ENCODE data around the gene TMEM63C.

Gene TMEM63C

GRCh38 chr14:77200406-77200985, 18.9 kb downstream of the TMEM63C start:
- DNase-seq, result no peak

GRCh38 chr14:77201696-77202095, 20.1 kb downstream of the TMEM63C start:
- no peak for DNase-seq

- no peak for DNase-seq
Observed at GRCh38 chr14:77203611-77204458, 22.2 kb downstream of the TMEM63C start.

GRCh38 chr14:77204459-77204771, 22.8 kb downstream of the TMEM63C start:
- DNase-seq, result no peak

GRCh38 chr14:77204907-77205306, 23.3 kb downstream of the TMEM63C start:
- no peak for DNase-seq

- no peak for DNase-seq
Observed at GRCh38 chr14:77205566-77205965, 24.0 kb downstream of the TMEM63C start.

- no peak for DNase-seq
Observed at GRCh38 chr14:77206261-77206824, 24.7 kb downstream of the TMEM63C start.

GRCh38 chr14:77206877-77207389, 25.3 kb downstream of the TMEM63C start:
- DNase-seq, result no peak

GRCh38 chr14:77208291-77208978, 26.8 kb downstream of the TMEM63C start:
- peak; percentile 55 for DNase-seq

- DNase-seq, result no peak
Observed at GRCh38 chr14:77208979-77209318, 27.4 kb downstream of the TMEM63C start.

- DNase-seq, result no peak
Observed at GRCh38 chr14:77212097-77212870, 30.7 kb downstream of the TMEM63C start.

GRCh38 chr14:77212943-77213678, 31.5 kb downstream of the TMEM63C start:
- peak; percentile 24 for DNase-seq

GRCh38 chr14:77213679-77214016, 32.0 kb downstream of the TMEM63C start:
- no peak for DNase-seq

GRCh38 chr14:77214216-77214615, 32.6 kb downstream of the TMEM63C start:
- no peak for DNase-seq

GRCh38 chr14:77217551-77217950, 36.0 kb downstream of the TMEM63C start:
- DNase-seq, result no peak

GRCh38 chr14:77219591-77219990, 38.0 kb downstream of the TMEM63C start:
- DNase-seq, result no peak

- DNase-seq, result no peak
Observed at GRCh38 chr14:77220246-77221017, 38.8 kb downstream of the TMEM63C start.

GRCh38 chr14:77221241-77221871, 39.8 kb downstream of the TMEM63C start:
- no peak for DNase-seq

GRCh38 chr14:77222546-77223225, 41.1 kb downstream of the TMEM63C start:
- DNase-seq, result no peak

GRCh38 chr14:77224212-77224611, 42.6 kb downstream of the TMEM63C start:
- no peak for DNase-seq
